GM19372 (cell line): ENCODE measurements around the gene CLCN3.
"Not testable (repeated sequence)": the region's sequence is repeated elsewhere in the genome, so short reads cannot be mapped to it uniquely, and the experiment has no call there.

ENCODE experiments used
- ATAC-seq: cut with Tn5 transposase; IDR thresholded peaks from one replicate; pipeline ENCODE4 v1.9.1; 2021; ENCODE audit warnings: mild to moderate bottlenecking, low read depth, moderate library complexity; ENCODE audit not compliant: unreplicated experiment

CLCN3 gene

DNA sequence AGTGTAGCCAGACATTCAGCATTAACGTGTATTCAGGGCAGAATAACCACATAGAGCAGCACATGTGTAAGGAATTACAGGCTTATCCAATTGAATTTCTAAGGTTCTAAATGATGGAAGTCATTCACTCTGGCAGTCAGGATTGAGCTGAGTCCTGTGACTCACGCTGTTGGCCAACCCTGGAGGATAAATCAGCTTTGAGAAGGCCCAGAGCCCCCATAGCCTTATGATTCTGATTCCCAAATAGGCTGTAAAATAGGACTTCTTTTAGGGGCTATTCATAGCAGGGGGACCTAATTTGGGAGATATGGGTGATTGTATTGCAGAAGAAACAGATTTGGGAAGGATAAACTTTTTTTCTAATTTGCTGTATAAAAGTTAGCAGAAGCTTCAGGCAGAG, 145.5 kb downstream of the CLCN3 start:
- ATAC-seq, result no peak

DNA sequence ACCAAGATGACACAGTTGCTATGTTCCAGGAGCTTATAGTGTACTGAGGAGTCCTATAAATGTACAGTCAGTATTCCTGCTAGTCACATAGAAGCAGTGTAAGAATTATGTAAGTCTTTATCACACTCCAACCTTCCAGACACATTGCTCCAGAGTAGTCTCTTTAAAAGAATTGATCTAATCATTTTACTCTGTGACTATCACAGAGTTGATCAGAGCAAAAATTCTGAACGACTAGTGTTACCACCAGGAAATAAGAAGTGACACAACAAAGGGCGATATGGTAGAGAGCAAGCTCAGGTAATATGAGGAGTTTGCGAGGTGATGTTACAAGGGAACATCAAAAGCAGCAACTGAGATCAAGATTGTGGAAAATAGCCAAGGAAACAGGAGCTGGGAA, 146.4 kb downstream of the CLCN3 start:
- ATAC-seq, result no peak

- no peak for ATAC-seq
These were observed 148.0 kb downstream of the CLCN3 start for GRCh38 chr4:169768385-169768784.

- ATAC-seq, result no peak
These were observed 150.0 kb downstream of the CLCN3 start for GRCh38 chr4:169770416-169770815.

DNA sequence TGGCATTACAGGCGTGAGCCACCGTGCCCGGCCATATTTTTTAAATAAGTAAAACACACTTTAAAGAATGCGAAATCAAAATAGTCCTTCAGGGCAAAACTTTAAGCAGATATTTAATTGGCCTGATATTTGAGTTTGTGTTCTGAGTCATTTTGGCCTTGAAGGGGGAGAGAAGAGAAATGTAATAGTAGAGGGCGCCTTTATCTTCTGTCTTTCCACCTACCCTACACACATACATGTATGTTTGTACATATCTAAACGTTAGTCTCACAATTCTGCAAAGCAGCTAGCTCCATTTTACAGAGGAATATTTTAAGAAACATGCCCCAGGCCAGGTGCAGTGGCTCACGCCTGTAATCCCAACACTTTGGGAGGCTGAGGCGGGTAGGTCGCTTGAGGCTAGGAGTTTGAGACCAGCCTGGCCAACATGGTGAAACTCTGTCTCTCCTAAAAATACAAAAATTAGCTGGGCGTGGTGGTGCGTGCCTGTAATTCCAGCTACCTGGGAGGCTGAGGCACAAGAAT, 151.2 kb downstream of the CLCN3 start:
- not testable (repeated sequence) for ATAC-seq
